Glutamatergic neuron (in vitro differentiated cells): ENCODE measurements around the gene F12. TPM values are rescaled to one million over a fixed set of nuclear protein-coding genes. Genes with fewer than 3 reads are reported as not detected.

ENCODE experiments used
- DNase-seq: peaks from one replicate; pipeline ENCODE4 v3.0.0; 2022
- H3K27ac Mint-ChIP-seq: one replicate; pipeline ENCODE4 v1.8.0; 2020; ENCODE audit warnings: mild to moderate bottlenecking, mixed read lengths, inconsistent platforms; ENCODE audit not compliant: unreplicated experiment
- H3K27me3 Mint-ChIP-seq: one replicate; pipeline ENCODE4 v1.8.0; 2020; ENCODE audit warnings: mild to moderate bottlenecking, moderate library complexity, mixed read lengths, inconsistent platforms; ENCODE audit not compliant: unreplicated experiment
- H3K36me3 Mint-ChIP-seq: one replicate; pipeline ENCODE4 v1.8.0; 2020; ENCODE audit warnings: mild to moderate bottlenecking, mixed read lengths, inconsistent platforms; ENCODE audit not compliant: unreplicated experiment
- H3K4me1 Mint-ChIP-seq: one replicate; pipeline ENCODE4 v1.8.0; 2020; ENCODE audit warnings: mild to moderate bottlenecking, low read depth, mixed read lengths, inconsistent platforms; ENCODE audit not compliant: unreplicated experiment
- H3K4me3 Mint-ChIP-seq: one replicate; pipeline ENCODE4 v1.8.0; 2020; ENCODE audit warnings: mild to moderate bottlenecking, mixed read lengths, inconsistent platforms; ENCODE audit not compliant: unreplicated experiment
- H3K9me3 Mint-ChIP-seq: one replicate; pipeline ENCODE4 v1.8.0; 2020; ENCODE audit warnings: mild to moderate bottlenecking, moderate library complexity, mixed read lengths, inconsistent platforms; ENCODE audit not compliant: unreplicated experiment
- total RNA-seq: library from RNA; stranded (reverse); fragmentation: NEBNext Ultra II Directional; extraction: Animal tissue kit (Norgen Biotek cat#: 25700); gene quantifications from one replicate; pipeline ENCODE4 v1.2.1, GENCODE V29; 2021; ENCODE audit not compliant: unreplicated experiment
- TF ChIP-seq, protein P1 (sequence below): fragments of 200-600 bp; sonication (generic); IDR thresholded peaks from one replicate; pipeline ENCODE4 v1.5.0; 2021; ENCODE audit not compliant: partially characterized antibody, unreplicated experiment

Gene F12
- total RNA-seq, 1 donor from 2014 or later = 5.4 TPM

DNA sequence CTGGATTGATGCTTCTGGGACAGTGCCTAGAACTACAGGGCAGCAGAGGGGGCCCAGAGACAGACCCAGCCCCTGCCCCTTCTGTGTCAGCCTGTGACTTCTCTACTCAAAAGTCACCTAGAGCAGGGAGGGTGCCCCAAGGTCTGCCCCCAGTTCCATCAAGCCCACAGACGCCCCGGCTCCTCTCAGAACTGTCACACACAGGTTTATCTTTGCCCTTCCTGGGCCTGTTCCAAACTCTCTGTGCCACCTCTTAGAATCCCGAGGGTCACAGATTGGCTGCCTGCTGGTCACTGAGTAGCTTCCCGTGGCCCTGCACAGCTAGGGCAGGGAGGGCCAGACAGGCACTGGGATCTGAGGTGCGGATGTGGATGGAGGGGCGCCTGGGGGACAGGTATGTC is 49.9 kb downstream of the F12 start:
- no peak overlapping the region for H3K4me3 Mint-ChIP-seq
- TF ChIP-seq, protein P1, sequence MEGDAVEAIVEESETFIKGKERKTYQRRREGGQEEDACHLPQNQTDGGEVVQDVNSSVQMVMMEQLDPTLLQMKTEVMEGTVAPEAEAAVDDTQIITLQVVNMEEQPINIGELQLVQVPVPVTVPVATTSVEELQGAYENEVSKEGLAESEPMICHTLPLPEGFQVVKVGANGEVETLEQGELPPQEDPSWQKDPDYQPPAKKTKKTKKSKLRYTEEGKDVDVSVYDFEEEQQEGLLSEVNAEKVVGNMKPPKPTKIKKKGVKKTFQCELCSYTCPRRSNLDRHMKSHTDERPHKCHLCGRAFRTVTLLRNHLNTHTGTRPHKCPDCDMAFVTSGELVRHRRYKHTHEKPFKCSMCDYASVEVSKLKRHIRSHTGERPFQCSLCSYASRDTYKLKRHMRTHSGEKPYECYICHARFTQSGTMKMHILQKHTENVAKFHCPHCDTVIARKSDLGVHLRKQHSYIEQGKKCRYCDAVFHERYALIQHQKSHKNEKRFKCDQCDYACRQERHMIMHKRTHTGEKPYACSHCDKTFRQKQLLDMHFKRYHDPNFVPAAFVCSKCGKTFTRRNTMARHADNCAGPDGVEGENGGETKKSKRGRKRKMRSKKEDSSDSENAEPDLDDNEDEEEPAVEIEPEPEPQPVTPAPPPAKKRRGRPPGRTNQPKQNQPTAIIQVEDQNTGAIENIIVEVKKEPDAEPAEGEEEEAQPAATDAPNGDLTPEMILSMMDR = no peak
- no peak for DNase-seq

DNA sequence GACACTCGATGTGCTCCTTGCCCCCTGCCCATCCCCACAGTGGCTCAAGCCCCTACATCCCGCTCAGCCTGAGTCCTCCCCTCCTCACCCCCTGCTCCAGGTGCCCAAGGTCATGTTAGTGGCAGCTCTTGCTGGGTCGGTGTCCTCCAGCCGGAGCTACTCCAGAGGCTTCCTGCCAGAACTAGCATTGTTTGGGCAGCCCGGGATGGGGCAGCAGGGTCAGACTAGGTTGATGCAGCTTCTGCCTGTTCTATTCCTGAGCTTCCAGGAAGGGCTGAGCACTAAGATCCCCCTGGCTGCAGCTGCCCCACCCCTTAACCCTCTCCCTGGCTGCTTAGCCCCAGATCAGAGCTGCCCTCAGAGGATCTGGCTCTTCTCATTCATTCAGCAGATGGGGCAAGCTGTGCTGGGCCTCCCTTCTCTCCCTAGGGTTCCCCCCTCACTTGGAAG is 51.0 kb downstream of the F12 start:
- no peak for DNase-seq
- Mint-ChIP-seq H3K27ac (no peak overlapping the region), H3K4me1 (peaks cover 1% of the 10 kb centered on the region), H3K27me3 (peaks cover 2% of the 10 kb centered on the region), H3K4me3 (no peak overlapping the region), H3K9me3 (peaks cover 4% of the 10 kb centered on the region), H3K36me3 (no peaks in the 10 kb centered on the region)
- TF ChIP-seq, protein P1 = no peak

More for the DNA sequence above, 49.9 kb downstream of the F12 start:
- Mint-ChIP-seq H3K27ac (no peak overlapping the region), H3K9me3 (peaks cover 5% of the 10 kb centered on the region), H3K4me1 (peaks cover 1% of the 10 kb centered on the region), H3K27me3 (peaks cover 2% of the 10 kb centered on the region), H3K36me3 (no peaks in the 10 kb centered on the region)

DNA sequence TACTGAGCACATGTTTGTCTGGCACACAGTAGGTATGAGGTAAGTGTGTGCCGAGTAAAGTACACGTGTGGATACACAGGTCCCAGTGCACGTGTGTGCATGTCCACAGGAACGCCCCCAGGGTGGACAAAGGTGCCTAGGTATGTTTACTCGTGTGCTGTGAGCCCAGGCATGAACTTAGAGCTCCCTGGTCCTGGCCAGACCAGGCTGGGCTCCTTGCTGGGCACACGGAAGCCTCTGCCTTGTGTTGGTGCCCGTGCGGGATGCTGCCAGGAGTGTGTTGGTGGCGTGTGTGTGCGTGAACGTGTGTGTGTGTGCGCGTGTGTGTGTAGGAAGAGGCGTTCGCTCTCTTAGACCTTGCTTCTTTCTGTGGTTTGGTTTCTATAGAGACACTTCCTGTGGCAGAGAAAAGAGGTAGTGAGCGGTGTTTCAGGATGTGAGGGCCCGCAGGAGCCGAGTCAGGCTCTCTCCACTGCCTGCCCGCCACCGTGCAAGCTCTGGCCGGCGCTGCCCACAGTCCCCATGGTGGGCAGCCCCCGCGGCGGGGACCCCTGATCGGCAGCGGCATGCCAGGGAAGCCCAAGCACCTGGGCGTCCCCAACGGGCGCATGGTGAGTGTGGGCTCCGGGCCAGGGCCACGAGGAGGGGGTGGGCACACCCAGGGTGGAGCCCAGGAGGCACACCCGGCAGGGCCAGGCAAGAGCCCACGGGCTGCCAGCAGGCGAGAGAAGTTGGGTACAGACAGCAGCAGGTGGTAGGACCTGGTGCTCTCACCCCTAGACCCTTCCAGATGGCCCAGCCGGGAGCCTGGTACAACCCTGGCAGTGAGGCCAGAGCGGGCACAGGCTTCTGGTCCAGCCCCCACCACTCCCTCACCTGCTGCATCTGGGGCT is 51.7 kb downstream of the F12 start, which contains the start of gene RGS14:
RGS14 (plus strand) TSS at position 466 of the 893 bp plus-strand sequence; CDS start at position 567, 101 bp downstream.
- Mint-ChIP-seq H3K36me3 (no peaks in the 10 kb centered on the region), H3K27me3 (peaks cover 2% of the 10 kb centered on the region), H3K27ac (peak within 1 kb of the TSS; percentile 50), H3K4me3 (no peak within 1 kb of the TSS), H3K4me1 (peaks cover 1% of the 10 kb centered on the region), H3K9me3 (peaks cover 4% of the 10 kb centered on the region)
- DNase-seq = no peak
- TF ChIP-seq, protein P1 = no peak

DNA sequence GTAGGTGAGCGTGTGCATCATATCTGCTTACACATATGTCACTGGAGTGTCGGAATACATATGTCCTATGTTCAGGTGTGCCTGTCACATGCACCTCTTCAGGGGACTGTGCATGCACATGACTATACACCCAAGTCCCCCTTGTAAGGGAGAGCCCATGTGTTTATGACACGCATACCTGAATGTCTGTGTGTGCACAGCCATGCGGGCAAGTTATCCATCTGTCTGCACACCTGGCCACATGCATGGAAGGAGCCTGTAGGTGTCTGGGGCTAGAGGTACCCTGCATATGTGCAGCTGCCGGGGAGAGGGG is 52.3 kb downstream of the F12 start:
- no peak for DNase-seq
- TF ChIP-seq, protein P1 = no peak
- peaks cover 2% of the 10 kb centered on the region for H3K27me3 Mint-ChIP-seq
- H3K27ac Mint-ChIP-seq = no peak overlapping the region
- H3K36me3 Mint-ChIP-seq = no peaks in the 10 kb centered on the region
- H3K9me3 Mint-ChIP-seq = peaks cover 4% of the 10 kb centered on the region
- peaks cover 1% of the 10 kb centered on the region for H3K4me1 Mint-ChIP-seq
- H3K4me3 Mint-ChIP-seq = no peak overlapping the region

DNA sequence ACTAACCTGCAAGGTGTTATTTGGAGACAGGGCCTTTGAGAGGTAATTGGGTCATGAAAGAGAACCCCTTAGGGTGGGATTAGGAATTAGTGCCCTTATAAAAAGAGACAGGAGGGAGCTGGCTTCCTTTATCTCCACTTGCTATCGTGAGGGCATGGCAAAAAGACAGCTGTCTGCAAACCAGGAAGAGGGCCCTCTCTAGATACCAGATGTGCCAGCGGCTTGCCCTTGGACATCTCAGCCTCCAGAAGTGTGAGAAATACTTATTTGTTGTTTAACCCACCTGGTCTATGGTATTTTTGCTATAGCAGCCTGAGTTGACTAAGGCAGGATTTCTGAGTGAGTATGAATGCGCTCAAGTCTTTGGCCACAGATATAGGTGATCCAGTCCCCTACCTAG is 52.6 kb downstream of the F12 start:
- no peak overlapping the region for H3K27ac Mint-ChIP-seq
- peaks cover 2% of the 10 kb centered on the region for H3K27me3 Mint-ChIP-seq
- DNase-seq = no peak
- H3K9me3 Mint-ChIP-seq = peaks cover 5% of the 10 kb centered on the region
- TF ChIP-seq, protein P1 = no peak
- no peak overlapping the region for H3K4me3 Mint-ChIP-seq
- H3K36me3 Mint-ChIP-seq = no peaks in the 10 kb centered on the region
- peaks cover 1% of the 10 kb centered on the region for H3K4me1 Mint-ChIP-seq
